ENCODE measurements around the gene TTF2.
A peak's percentile ranks its signal among the peaks of the same experiment; 100 is the strongest.

TTF2 gene

GRCh38 chr1:117066367-117066766 lies 6.2 kb downstream of the TTF2 start:
- no peak for DNase-seq (ENCODE audit: low spot score)
- in situ Hi-C loops (cut with MboI; ENCODE audit: low pct_unique_long_range_greater_than_20kb, low sequenced_read_pairs, unreplicated experiment): loop anchor here (25.0 kb wide), 1 partner anchor 504 kb away; the partner anchor contains the start of gene CD58
- TF ChIP-seq, protein P1, sequence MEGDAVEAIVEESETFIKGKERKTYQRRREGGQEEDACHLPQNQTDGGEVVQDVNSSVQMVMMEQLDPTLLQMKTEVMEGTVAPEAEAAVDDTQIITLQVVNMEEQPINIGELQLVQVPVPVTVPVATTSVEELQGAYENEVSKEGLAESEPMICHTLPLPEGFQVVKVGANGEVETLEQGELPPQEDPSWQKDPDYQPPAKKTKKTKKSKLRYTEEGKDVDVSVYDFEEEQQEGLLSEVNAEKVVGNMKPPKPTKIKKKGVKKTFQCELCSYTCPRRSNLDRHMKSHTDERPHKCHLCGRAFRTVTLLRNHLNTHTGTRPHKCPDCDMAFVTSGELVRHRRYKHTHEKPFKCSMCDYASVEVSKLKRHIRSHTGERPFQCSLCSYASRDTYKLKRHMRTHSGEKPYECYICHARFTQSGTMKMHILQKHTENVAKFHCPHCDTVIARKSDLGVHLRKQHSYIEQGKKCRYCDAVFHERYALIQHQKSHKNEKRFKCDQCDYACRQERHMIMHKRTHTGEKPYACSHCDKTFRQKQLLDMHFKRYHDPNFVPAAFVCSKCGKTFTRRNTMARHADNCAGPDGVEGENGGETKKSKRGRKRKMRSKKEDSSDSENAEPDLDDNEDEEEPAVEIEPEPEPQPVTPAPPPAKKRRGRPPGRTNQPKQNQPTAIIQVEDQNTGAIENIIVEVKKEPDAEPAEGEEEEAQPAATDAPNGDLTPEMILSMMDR (IDR thresholded peaks at IDR 0.05; ENCODE audit: extremely low read depth, insufficient read depth, missing control alignments): no peak

DNA sequence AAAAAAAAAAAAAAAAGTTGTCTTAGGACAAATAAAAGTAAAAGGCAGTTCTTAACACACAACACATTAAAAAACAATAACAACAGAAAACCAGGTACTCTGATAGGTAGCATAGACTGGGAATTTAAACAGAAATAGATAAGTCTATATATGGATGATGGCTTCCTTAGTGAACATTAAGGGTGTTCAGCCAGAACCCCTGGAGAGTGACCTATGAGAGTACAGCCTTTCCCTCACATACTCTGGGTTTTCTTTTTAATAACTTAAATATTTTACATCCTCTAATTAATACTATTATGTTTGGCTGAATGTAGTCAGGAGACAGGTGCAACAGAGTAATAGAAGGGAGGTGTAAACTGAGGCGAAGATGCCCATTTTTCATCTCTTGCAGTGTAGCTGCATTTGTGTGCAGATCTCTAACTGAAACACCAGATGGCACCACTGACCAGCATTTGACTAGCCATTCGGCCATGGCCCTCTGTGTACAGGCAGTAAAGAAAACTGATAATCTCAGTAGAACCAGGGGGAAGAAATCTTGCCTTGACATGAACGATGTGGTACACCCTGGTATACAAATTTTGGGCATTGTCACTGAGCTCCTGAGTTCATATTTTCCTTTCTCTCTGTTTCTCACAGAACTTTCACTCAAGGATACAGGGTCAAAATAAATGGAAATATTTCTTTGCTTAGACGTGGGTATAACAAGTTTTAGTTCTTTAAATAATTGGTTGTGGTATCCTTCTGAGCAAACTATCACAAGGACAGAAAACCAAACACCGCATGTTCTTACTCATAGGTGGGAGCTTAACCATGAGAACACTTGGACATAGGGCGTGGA lies 7.6 kb downstream of the TTF2 start:
- TF ChIP-seq, protein P1 (IDR thresholded peaks at IDR 0.05; ENCODE audit: extremely low read depth, insufficient read depth, missing control alignments): peak; percentile 81
- peak; percentile 54 for DNase-seq (ENCODE audit: low spot score)
- in situ Hi-C loops (cut with MboI; ENCODE audit: low pct_unique_long_range_greater_than_20kb, low sequenced_read_pairs, unreplicated experiment): loop anchor here (25.0 kb wide), 1 partner anchor 505 kb away; the partner anchor contains the start of gene CD58

GRCh38 chr1:117068580-117068979 lies 8.5 kb downstream of the TTF2 start:
- in situ Hi-C loops (cut with MboI; ENCODE audit: low pct_unique_long_range_greater_than_20kb, low sequenced_read_pairs, unreplicated experiment): loop anchor here (25.0 kb wide), 1 partner anchor 506 kb away; the partner anchor contains the start of gene CD58
- no peak for DNase-seq (ENCODE audit: low spot score)
- TF ChIP-seq, protein P1 (IDR thresholded peaks at IDR 0.05; ENCODE audit: extremely low read depth, insufficient read depth, missing control alignments): no peak

DNA sequence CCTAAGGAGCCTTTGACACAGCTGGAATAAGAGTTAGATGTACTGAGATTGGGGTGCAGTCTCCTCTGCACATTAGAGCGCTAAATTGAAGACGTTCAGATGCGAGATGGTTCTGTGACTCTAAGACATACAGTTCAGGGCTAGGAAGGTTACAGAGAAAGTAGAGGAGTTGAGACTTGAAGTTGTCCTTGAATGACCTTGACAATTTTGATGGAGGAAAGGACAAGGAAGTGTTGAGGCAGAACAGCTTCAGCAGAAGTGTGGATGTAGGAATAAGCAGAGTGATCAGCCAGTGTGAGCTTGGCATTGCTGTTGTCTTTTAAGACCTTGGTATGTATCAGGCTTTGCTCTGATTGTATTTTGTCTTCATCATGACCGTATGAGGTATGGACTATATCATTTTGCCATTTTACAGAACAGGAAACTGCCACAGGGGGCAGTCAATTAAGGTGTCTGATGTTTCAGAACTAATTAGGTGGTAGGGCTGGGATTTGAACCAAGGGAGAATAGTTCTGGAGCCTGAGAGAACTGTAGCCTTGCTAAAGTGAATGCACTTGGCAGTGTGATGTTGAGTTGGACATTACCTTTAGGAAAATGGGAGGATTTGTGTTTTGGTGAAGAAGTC lies 9.2 kb downstream of the TTF2 start:
- TF ChIP-seq, protein P1 (IDR thresholded peaks at IDR 0.05; ENCODE audit: extremely low read depth, insufficient read depth, missing control alignments): no peak
- in situ Hi-C loops (cut with MboI; ENCODE audit: low pct_unique_long_range_greater_than_20kb, low sequenced_read_pairs, unreplicated experiment): loop anchor here (25.0 kb wide), 1 partner anchor 507 kb away; the partner anchor contains the start of gene CD58
- no peak for DNase-seq (ENCODE audit: low spot score)

GRCh38 chr1:117070124-117070523 lies 10.0 kb downstream of the TTF2 start:
- DNase-seq (ENCODE audit: low spot score): no peak
- in situ Hi-C loops (cut with MboI; ENCODE audit: low pct_unique_long_range_greater_than_20kb, low sequenced_read_pairs, unreplicated experiment): loop anchor here (25.0 kb wide), 1 partner anchor 508 kb away; the partner anchor contains the start of gene CD58
- TF ChIP-seq, protein P1 (IDR thresholded peaks at IDR 0.05; ENCODE audit: extremely low read depth, insufficient read depth, missing control alignments): no peak

GRCh38 chr1:117076648-117077047 lies 16.5 kb downstream of the TTF2 start:
- in situ Hi-C loops (cut with MboI; ENCODE audit: low pct_unique_long_range_greater_than_20kb, low sequenced_read_pairs, unreplicated experiment): no loop called here
- TF ChIP-seq, protein P1 (IDR thresholded peaks at IDR 0.05; ENCODE audit: extremely low read depth, insufficient read depth, missing control alignments): no peak
- no peak for DNase-seq (ENCODE audit: low spot score)
